ENCODE measurements around the gene SLAMF6.

- no peak for TF ChIP-seq CTCF (IDR thresholded peaks at IDR 0.05; ENCODE audit: poor library complexity)
- TF ChIP-seq EZH2 (IDR thresholded peaks at IDR 0.05; ENCODE audit: borderline replicate concordance): no peak
- no peak for TF ChIP-seq EZH2phosphoT487 (IDR thresholded peaks at IDR 0.05; ENCODE audit: low read depth, severe bottlenecking, unreplicated experiment)
Observed at GRCh38 chr1:160541622-160542302, 18.7 kb upstream of the SLAMF6 start.

All from hepatocyte (in vitro differentiated cells).